HEK293 (cell line): Measurements from ENCODE around the gene POLDIP2.

Source experiments
- GLIS1 ChIP-seq: fragments of 450-650 bp; formaldehyde crosslinking; IDR thresholded peaks from 2 replicates; pipeline ENCODE4 v1.5.1; 2016; ENCODE audit warnings: missing biosample characterization, missing genetic modification characterization
- HOXC10 ChIP-seq: sonication (generic); formaldehyde crosslinking; IDR thresholded peaks from 2 replicates; pipeline ENCODE4 v1.8.1; 2023; ENCODE audit warnings: mild to moderate bottlenecking, missing genetic modification reagents
- SCRT1 ChIP-seq: fragments of 450-650 bp; formaldehyde crosslinking; IDR thresholded peaks from 2 replicates; pipeline ENCODE4 v1.5.1; 2016; ENCODE audit warnings: missing biosample characterization, missing genetic modification characterization, borderline replicate concordance
- SCRT2 ChIP-seq: fragments of 450-650 bp; formaldehyde crosslinking; IDR thresholded peaks from 2 replicates; pipeline ENCODE4 v1.5.1; 2016; ENCODE audit warnings: missing biosample characterization, missing genetic modification characterization
- SP7 ChIP-seq: fragments of 450-650 bp; formaldehyde crosslinking; IDR thresholded peaks from 2 replicates; pipeline ENCODE4 v1.5.1; 2016; ENCODE audit warnings: missing biosample characterization, missing genetic modification characterization
- TCF7L2 ChIP-seq: IDR thresholded peaks from 2 replicates; pipeline ENCODE4 v1.6.1; 2011; ENCODE audit warnings: low read depth, mild to moderate bottlenecking, inconsistent platforms, low read length, moderate library complexity, borderline replicate concordance
- ZBTB10 ChIP-seq: fragments of 450-650 bp; formaldehyde crosslinking; IDR thresholded peaks from 2 replicates; pipeline ENCODE4 v1.5.1; 2016; ENCODE audit warnings: missing biosample characterization, missing genetic modification characterization
- ZBTB11 ChIP-seq: fragments of 450-650 bp; formaldehyde crosslinking; conservative IDR thresholded peaks from 2 replicates; pipeline ENCODE4 v1.5.1; 2016; ENCODE audit warnings: low read depth, missing biosample characterization, missing genetic modification characterization
- ZNF10 ChIP-seq: fragments of 450-650 bp; formaldehyde crosslinking; IDR thresholded peaks from 2 replicates; pipeline ENCODE4 v1.5.1; 2017; ENCODE audit warnings: missing biosample characterization, missing genetic modification characterization
- ZNF112 ChIP-seq: fragments of 450-650 bp; formaldehyde crosslinking; IDR thresholded peaks from 2 replicates; pipeline ENCODE4 v1.5.0; 2017; ENCODE audit warnings: missing biosample characterization, missing genetic modification characterization
- ZNF138 ChIP-seq: fragments of 450-650 bp; formaldehyde crosslinking; IDR thresholded peaks from 2 replicates; pipeline ENCODE4 v1.5.1; 2016; ENCODE audit warnings: missing biosample characterization, missing genetic modification characterization, borderline replicate concordance
- ZNF214 ChIP-seq: fragments of 450-650 bp; formaldehyde crosslinking; IDR thresholded peaks from 2 replicates; pipeline ENCODE4 v1.5.1; 2017; ENCODE audit warnings: missing biosample characterization, mild to moderate bottlenecking, missing genetic modification characterization, borderline replicate concordance
- ZNF341 ChIP-seq: fragments of 450-650 bp; formaldehyde crosslinking; IDR thresholded peaks from 2 replicates; pipeline ENCODE4; 2016; ENCODE audit warnings: low read depth, missing biosample characterization, missing genetic modification characterization
- ZNF426 ChIP-seq: fragments of 450-650 bp; formaldehyde crosslinking; IDR thresholded peaks from 2 replicates; pipeline ENCODE4 v1.5.1; 2017; ENCODE audit warnings: missing biosample characterization, missing genetic modification characterization, mild to moderate bottlenecking, inconsistent platforms, moderate library complexity
- ZNF558 ChIP-seq: fragments of 450-650 bp; formaldehyde crosslinking; IDR thresholded peaks from 2 replicates; pipeline ENCODE4 v1.5.1; 2016; ENCODE audit warnings: missing biosample characterization, missing genetic modification characterization
- ZNF600 ChIP-seq: fragments of 450-650 bp; formaldehyde crosslinking; IDR thresholded peaks from 2 replicates; pipeline ENCODE4 v1.5.1; 2016; ENCODE audit warnings: missing biosample characterization, missing genetic modification characterization
- ZNF610 ChIP-seq: fragments of 450-650 bp; formaldehyde crosslinking; IDR thresholded peaks from 2 replicates; pipeline ENCODE4 v1.5.1; 2016; ENCODE audit warnings: missing biosample characterization, missing genetic modification characterization, borderline replicate concordance
- ZNF658 ChIP-seq: fragments of 450-650 bp; formaldehyde crosslinking; IDR thresholded peaks from 2 replicates; pipeline ENCODE4; 2016; ENCODE audit warnings: missing biosample characterization, missing genetic modification characterization
- ZNF768 ChIP-seq: fragments of 450-650 bp; formaldehyde crosslinking; IDR thresholded peaks from 2 replicates; pipeline ENCODE4 v1.5.1; 2018; ENCODE audit warnings: missing biosample characterization, mild to moderate bottlenecking, missing genetic modification characterization
- ZSCAN4 ChIP-seq: fragments of 450-650 bp; formaldehyde crosslinking; IDR thresholded peaks from 2 replicates; pipeline ENCODE4 v1.5.1; 2017; ENCODE audit warnings: missing biosample characterization, missing genetic modification characterization

The POLDIP2 gene

GRCh38 chr17:28372203-28372944 is 15.0 kb upstream of the POLDIP2 start (continued):
- TF ChIP-seq ZBTB11 (tag by site-specific recombination) = no peak
- TF ChIP-seq SCRT1 = no peak
- no peak for TF ChIP-seq ZNF341
- TF ChIP-seq ZNF600 (tag by site-specific recombination) = peak; percentile 21; the same call in 1 of the 2 replicates
- TF ChIP-seq ZBTB10 (tag by site-specific recombination) = no peak
- no peak for TF ChIP-seq ZNF610 (tag by site-specific recombination)
- TF ChIP-seq ZNF426 (tag by site-specific recombination) = no peak
- no peak for TF ChIP-seq ZNF112
- no peak for TF ChIP-seq ZNF214
- TF ChIP-seq GLIS1 (tag by site-specific recombination) = no peak
- TF ChIP-seq ZNF768 = no peak
- no peak for TF ChIP-seq ZSCAN4 (tag by site-specific recombination)
- no peak for TF ChIP-seq ZNF558 (tag by site-specific recombination)
- no peak for TF ChIP-seq ZNF10
- no peak for TF ChIP-seq HOXC10 (CRISPR knock-in tag)
- no peak for TF ChIP-seq SP7
- TF ChIP-seq ZNF658 (tag by site-specific recombination) = no peak
- TF ChIP-seq TCF7L2 = no peak
- TF ChIP-seq SCRT2 = no peak
- TF ChIP-seq ZNF138 (tag by site-specific recombination) = no peak
